GM21825 (cell line): ENCODE results near the gene ERFL.
"Not testable (repeated sequence)": the region's sequence is repeated elsewhere in the genome, so short reads cannot be mapped to it uniquely, and the experiment has no call there.

Source experiments
- ATAC-seq: cut with Tn5 transposase; IDR thresholded peaks from one replicate; pipeline ENCODE4 v1.9.1; 2021; ENCODE audit warnings: mild to moderate bottlenecking, moderate library complexity; ENCODE audit not compliant: unreplicated experiment

Gene ERFL

DNA sequence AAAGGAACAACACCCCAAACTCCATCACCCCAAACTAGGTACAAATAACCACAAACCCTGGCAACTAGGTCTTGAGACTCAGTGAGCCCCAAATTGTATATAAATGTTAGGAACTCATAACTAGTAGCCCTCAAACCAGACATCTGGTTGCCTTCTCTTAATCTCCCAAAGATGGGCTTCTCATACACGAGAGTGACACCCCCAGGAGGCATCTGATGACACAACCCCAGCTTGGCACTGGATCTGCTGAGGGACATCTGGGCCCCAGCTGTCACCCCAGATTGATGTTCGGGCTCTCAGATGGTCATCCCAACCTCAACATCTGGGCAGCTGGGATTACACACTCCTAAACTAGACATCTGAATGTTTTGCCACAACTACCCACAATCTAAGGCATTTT lies 16.1 kb upstream of the ERFL start:
- ATAC-seq: no peak

DNA sequence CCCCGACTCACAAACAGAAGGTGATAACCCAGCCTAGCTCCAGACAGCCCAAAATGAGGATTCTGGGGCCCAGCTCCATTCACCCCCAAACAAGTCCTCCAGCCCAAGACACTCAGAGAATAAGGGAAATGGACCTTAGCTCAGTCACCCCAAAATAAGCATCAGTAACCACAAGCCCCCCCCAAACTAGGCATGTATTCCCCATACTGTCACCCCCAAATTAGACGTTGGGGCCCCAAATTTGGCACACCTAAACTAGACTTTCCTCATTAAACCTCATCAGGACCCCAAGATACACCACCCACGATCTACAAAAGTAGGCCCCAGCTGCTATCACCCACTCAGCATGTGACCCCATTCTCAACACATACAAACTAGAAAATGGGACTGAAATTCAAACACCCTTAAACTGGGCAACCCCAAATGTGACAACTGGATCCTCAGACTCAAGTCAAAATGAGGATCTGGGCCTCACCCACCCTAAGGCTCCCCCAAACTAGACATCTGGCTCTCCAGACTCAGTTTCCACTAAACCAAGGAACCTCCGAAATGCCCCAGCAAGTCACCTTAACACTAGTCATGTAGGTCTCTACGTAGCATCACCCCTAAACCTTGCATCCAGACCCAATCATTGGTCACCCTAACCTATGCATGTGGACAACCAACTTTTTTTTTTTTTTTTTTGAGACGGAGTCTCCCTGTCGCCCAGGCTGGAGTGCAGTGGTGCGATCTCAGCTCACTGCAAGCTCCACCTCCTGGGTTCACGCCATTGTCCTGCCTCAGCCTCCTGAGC lies 13.4 kb upstream of the ERFL start:
- no peak for ATAC-seq

DNA sequence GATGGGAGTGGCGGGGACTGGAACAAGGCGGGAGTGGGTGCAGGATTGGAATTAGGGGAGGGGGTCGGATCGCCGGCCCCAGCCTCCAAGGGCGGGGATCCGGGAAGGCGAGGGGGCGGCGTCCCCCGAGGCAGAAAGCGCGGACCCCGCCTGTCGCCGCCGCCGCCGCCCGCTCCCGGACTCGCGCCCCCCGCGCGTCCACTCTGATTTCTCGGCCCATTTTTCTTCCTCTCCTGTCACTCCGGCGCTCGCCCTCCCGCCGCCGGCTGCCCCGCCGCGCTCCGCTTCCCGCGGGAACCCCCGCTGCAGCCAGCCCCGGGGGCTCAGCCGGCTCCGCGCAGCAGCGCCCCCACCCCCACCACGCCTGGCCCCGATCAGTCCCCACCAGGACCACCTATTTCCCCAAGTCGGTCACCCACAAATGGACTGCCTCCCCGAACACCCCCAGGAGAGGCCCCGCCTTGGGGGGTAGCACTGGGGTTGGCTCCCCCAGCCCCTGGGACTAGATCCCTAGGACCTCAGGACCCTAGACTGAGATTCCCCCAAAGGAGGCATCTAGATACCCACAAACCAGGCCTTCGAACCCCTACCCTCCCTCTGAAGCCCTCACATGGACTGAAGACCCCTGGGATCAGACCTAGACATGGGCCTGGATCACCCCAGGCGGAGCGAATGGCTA lies 12.6 kb upstream of the ERFL start:
- ATAC-seq: no peak

DNA sequence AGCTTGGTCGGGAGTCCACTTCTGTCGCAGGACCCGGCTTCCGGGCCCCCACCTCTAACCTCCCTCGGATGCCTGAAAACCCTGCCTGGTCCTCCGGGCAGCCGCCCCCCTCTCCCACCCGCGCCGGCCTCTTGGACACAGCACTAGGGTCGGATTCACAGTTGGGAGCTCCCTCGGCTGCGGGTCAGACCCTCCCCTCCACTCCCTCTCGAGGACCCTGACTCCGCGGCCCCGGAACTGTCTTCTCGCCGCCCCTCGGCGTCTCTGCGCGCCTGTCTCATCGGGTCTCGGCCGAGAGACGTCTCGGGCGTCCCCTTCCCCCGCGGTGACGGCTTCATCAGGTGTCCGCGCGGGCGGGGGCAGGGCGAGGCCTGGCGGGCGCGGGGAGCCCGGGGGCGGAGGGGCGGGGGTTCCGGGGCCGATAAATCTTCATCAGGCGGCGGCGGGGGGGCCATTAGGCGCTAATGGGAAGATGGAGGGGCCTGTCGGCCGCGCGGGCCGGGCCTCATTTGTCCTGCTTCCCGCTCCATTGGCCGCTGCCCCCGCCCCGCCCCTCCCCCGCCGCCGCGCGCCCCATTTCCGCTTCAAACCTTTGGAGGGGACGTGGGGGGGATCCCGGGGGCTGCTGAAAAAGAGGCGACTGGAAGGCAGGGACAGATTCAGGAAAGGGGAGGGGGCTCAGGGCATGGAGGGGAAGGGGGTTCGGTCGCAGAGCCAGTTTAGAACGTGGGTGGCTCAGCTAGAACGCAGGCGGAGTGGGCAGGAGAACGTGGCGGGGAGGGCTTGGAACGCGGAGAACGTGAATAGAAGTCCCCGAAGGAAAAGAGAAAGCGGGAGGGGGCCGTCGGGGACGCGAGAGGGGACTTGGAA lies 11.8 kb upstream of the ERFL start:
- no peak for ATAC-seq

DNA sequence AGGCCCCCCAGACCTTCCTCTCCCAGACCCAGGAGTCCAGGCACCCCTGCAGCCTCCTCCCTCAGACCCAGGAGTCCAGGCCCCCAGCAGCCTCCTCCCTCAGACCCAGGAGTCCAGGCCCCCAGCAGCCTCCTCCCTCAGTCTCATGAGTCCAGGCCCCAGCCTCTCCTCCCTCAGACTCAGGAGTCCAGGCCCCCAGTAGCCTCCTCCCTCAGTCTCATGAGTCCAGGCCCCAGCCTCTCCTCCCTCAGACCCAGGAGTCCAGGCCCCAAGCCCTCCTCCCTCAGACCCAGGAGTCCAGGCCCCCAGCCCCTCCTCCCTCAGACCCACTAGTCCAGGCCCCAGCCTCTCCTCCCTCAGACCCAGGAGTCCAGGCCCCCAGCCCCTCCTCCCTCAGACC lies 11.0 kb upstream of the ERFL start:
- not testable (repeated sequence) for ATAC-seq

DNA sequence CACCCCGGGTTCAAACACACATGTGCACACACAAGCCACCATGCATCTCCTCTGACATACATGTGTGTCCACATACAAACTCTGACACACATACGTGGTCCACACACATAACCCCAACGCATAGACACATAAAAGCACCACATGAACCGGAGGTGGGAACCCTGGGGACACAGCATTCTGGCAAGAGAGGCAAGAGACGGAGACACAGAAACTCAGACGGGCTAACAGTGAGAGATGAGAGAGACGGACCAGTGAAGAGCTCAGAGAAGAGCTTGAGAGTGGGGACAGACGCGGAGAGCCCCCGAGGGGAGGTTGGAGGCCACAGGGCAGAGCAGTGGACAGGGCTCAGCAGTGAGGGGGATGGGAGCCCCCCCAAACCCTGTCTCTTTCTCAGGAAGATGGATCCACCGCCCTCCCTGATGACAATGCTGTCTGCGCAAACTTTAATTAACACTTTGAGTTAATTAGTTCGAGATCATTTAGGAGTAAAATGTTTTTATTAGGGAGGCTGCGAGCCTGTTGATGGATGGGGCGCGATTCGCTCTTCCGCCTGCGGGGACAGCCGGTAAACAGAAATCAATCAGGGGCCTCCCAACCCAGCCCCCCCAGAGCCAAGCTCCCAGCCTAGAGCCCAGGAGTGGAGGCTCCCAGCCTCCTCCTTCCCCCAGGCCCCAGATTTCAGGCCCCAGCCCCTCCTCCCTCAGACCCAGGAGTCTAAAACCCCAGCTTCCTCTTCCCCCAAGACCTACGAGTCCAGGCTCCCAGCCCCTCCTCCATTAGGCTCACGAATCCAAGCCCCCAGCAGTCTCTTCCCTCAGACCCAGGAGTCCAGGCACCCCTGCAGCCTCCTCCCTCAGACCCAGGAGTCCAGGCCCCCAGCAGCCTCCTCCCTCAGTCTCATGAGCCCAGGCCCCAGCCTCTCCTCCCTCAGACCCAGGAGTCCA lies 9.5 kb upstream of the ERFL start:
- no peak for ATAC-seq

DNA sequence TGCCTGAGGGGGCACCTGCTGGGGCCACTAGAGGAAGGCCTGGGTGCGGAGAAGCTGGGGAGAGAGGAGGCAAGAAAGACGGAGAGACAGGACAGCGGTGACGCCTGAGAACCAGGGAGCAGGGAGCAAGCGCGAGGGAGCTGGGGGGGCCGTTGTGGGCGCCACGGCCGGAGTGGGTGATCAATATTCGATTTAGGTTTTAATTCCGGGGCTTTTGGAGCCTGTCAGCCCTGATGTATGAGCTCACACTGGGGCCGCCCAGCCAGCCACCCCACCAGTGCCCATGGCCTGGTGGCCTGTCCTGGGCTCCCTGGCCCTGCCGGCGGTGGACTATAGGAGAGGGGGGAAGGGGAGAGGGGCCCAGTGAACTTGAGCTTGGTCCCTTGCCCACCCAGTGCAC lies 8.7 kb upstream of the ERFL start:
- ATAC-seq: no peak

DNA sequence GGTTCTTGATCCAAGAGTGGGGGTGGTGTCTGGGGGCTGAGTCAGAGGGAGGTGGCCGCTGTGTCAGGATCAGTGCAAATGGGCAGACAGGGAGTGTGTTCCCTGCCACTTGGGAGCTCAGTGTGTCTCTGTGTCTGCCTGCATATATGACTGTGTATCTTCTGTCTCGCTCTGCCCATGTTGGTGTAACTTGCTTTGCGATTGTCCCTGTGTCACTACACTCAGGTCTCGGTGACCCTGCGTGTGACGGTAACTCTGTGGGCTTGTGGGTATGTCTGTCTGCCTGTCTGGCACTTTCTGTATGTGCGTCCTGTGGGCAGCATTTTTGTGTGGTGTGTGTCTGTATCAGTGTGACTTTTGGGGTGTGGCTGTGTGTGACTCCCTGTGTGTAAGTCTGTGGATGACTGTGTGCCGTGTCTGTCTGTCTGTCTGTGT lies 8.2 kb upstream of the ERFL start:
- ATAC-seq: no peak

DNA sequence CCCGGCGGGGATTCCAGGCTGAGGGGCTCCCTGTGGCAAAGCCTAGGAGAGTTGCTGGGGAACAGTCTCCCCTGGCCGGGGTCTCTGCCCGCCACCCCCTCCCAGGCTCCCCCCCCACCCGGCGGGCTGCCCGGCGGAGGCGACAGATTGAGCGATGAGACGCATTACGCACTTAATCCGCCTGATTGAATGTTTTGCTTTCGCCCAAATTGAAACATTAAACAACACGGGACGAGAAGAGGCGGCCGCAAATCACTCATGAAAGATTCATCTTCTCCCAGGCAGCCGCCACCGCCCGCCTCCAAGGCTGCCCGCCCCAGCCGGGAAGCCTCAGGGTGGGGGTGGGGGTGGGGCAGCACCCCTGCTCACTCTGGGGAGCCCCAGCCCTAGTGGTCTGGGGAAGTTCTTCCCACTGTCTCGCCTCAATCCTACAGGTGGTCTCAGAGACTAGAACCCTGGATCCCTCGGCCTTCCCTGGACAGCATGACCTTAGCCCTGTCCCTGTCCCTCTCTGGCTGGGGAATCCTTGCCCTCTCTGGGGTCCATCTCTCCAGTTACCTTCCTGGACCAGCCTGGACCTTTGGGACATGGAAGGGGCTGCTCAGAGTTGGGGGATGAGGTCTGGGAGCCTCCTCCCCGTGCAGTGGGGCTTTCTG lies 7.6 kb upstream of the ERFL start:
- ATAC-seq: no peak

DNA sequence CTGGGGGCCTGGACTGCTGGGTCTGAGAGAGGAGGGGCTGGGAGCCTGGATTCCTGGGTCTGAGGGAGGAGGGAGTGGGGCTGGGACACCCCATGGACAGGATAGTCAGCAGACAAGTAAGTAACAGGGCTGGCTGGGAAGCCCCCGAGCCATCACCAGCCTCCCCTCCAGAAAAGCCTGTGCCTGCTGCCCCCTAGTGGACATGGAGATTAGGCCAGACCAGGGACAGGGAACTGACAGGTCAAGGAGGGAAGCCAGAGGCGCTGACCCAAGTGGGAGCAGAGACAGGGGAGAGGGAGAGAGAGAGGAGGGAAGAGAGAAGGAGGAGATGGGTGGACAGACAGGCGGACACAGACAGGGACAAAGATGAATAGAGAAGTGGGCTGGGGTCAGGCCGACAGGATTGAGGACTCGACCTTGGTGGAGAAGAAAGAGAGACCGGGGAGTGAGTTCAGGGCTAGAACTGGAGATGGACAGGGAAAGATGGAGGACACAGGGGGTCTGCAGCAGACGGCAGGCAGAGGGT lies 6.7 kb upstream of the ERFL start:
- ATAC-seq: peak; percentile 53

DNA sequence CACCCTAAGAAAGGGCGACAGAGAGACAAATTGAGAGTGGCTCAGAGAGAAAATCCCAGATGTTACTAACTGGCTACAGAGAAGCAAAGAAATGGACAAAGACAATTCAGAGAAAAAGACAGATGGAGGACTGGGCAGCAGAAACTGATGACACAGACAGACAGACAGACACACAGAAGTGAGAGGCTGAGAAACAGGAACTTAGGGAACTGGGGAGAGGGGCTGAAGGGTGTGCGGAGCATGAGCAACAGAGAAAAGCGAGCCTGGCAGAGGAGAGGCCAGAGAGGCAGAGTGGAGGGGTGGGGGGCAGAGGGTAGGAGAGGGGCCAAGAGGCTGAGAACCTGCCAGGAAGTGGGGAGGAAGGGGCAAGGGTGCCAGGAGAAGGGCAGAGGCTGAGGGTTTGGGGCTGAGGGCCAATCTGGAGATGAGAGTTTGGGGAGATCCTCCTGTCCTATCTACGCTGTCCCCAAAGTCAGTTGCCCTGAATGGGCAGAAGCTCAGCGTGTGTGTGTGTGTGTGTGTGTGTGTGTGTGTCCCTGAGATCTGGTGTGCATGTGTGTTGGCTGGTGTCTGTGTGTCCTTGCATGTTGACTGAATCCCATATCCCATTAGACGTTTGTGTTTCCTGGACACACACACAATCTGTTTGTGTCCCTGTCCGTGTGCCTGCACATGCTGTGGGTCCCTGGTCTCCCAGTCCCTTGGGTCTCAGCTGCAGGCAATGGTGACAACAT lies 5.6 kb upstream of the ERFL start:
- no peak for ATAC-seq

DNA sequence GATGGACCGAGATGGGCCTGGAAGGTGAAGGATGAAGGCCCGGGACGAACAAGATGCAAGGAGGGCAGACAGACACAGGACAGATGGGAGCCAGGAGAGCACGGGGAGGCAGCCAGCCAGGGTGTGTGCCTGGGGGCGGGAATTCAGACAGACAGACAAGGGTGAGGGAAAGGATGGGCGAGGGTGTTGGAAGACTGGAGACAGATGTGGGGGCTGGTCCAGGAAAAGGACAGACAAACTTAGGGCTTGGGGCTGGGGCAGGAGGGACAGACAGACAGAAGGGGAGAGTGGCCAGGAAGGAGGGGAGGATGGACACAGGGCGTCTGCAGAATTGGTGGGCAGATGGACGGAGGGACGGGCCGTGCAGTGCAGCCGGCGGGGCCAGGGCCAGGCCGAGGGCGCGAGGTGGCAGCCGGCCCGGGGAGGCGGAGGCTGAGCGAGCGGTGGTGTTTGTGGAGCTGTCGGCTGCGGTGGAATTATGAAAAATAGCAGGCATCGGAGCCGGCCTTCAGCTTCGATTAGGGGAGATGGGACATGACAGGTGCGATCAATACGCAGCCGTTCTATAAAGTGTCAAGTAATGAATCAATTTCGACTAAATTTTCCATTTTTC lies 4.6 kb upstream of the ERFL start:
- no peak for ATAC-seq

DNA sequence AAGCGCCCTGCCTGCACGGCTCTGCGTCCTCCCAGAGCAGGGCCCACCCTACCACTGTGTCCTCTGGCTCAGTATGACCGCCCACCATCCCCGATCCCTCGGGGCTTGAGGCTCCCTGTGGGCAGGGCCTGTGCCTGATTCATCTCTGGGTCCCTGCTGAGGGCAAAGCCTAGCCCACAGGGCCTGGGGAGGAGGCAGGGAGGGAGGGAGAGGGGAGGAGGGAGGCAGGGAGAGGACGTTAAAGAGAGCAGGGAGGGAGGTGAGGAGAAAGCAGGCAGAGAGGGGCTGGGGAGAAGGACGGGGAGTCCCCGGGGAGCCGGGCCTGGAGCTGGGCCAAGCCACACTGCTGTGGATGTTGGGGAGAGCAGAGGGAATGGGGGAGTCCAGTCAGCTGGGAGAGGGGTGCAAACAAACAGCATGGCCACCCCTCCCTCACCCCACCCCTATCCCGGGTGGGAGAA lies 4.0 kb upstream of the ERFL start:
- ATAC-seq: no peak

DNA sequence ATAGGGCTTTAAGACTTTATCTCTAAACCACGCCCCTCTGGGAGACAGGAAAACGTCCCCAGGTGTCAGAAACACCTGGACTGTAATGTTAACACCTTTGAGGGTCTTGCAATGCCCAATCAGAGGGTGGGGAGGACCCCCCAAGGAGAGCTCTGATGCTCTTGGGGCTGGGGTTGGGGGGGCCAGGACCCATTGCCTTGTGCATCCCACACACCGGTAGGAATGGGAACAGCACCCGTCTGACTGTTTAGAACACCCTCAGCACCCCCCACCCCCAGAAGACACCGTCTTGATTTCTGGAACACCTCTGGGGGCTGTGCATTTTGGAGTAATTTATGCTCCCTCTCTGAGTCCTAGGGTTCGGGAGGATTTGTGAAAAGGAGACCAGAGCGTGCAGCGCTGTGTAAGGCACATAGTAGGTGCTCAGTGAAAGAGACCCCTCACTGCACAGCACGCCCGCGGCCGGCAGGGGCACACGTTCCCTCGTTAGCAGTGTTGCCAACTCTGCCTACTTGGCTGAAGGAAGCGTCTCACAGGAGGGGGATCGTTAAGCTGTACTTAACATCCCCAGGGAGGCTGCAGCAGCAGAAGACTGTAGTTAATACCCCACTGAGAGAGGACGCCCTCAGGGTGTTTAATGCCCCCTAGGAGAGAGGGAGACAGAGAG lies 2.8 kb upstream of the ERFL start:
- ATAC-seq: no peak

DNA sequence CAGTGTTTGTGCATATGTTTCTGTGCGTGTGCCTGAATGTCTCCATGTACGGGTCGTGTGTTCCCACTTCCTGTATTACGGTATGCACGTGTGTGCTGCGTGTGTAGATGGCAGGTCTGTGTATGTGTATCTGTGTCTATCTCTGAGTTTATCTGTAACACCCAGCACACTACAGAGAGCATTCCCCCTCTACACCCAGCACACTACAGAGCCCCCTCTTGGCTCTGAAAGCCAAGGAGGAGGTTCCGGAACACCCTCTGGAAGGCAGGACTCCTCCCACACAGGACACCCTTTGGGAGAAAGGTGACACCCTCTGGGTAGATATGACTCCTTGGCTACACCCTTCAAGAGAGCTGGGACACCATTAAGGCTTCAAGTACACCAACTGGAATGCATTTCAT lies 2.1 kb upstream of the ERFL start:
- no peak for ATAC-seq

DNA sequence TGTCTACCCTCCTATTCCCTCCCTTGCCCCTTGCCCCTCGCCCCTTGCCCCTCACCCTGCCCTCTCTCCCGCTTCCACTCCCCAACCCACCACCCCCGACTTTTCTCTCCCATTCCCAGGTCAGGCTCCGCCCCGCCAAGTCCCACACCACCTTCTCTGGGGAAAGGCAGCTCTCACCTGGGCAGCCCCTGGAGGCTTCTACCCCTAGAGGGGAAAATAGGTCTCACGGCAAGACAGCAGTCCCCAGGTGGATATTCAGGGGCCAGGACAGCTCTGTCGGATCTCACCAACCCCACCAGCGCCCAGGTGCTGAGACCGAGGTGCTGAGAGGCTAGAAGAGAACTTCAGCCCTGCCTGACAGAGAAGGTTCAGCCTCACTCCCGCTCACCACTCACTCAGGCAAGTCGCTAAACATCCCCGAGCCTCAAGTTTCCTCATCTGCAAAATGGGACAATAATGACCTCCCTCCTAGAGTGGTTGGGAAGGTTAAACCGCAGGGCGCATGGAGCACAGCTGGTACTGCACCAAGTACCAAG lies 1.4 kb upstream of the ERFL start:
- ATAC-seq: no peak

DNA sequence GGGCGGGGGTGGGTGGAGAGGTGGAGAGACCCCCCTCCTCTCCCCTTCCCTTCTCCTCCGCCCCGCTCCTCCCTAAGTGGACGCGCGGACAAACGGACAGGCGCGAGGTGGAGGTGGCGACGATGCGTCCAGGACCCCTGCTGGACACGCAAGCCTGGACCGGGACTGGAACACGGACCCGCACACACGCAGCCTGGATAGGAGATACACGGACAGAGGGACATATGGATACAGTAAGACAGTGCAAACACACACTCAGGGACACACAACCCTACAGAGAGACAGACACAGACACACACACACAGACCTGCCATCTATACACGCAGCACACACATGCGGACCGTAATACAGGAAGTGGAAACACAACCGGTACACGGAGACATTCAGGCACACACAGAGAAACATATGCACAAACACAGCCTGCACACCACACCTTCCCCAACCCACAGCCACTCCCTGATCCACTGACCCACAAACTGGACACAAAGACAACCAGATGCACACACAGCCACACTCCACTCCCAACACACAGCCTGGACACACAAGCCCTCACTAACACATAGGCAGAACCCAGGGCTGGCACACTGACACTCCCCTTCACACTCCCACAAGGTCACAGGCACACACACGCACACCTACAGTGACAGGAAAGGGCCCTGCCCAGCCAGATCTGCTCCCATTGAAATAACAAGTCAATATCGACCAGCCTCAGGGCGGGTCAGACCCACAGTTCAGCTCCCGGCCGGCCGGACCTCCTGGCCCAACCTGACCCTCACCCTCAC lies 696 bp upstream of the ERFL start:
- no peak for ATAC-seq
